Adipose tissue (tissue), 3 donors: ENCODE data around the gene FTL. TPM values are rescaled to one million over a fixed set of nuclear protein-coding genes. Genes with fewer than 3 reads are reported as not detected.

Source experiments
- H3K27ac ChIP-seq: one replicate; pipeline ENCODE4 v1.5.1; 2013; ENCODE audit warnings: low read depth, low read length
- WGBS, 3 donors: extraction: QIAGEN DNeasy Blood & Tissue Kit; methylation state at CpG; one replicate each; pipeline ENCODE4 v1.1.7; 2013; 5-methylcytosine and 5-hydroxymethylcytosine counted together
- polyA plus RNA-seq, 3 donors: library from polyadenylated mRNA; stranded (reverse); fragments of 200-250 nt; gene quantifications; one replicate each; pipeline ENCODE4 v1.2.3, GENCODE V29; 2013
- donor health status: healthy with polysubstance abuse.
- donor health status: Bipolar disorder and iron deficiency.
- donor health status: healthy.

FTL gene
- polyA plus RNA-seq, 3 donors = 1,172 to 18,296 (median 6,752) TPM

DNA sequence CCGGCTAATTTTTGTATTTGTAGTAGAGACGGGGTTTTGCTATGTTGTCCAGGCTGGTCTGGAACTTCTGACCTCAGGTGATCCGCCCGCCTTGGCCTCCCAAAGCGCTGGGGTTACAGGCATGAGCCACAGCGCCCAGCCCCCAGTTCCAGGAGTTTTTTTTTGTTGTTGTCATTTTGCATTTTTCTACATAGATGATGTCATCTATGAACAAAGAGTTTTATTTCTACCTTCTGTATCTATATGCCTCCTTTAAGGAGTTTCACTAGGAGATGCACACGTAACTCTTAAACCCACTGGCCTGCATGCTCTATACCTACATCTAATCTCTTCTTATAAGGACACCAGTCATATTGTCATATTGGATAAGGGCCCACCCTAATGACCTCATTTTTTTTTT, 26.9 kb upstream of the FTL start:
- WGBS, 3 donors = 78 to 93% (median 82%) methylated on average over 7 of the region's 7 CpGs
- no peak overlapping the region for H3K27ac ChIP-seq

DNA sequence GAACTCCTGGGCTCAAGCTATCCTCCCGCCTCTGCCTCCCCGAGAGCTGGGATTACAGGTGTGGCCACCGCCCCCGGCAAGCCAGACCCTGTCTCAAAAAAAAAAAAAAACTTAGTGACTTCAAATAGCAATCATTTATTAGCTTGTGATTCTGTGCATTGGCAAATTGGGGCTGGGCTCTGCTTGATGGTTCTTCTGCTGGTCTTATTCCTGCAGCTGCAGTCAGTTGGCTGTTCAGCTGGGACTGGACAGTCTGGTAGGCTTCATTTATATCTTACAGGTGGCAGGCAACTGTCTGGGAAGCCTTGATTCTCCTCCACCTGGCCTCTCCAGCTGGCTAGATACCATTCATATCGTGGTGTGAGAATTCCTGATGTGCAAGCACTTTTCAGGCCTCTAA, 24.2 kb upstream of the FTL start:
- 92 to 98% (median 97%) methylated on average over 5 of the region's 5 CpGs for whole genome bisulfite sequencing, 3 donors

DNA sequence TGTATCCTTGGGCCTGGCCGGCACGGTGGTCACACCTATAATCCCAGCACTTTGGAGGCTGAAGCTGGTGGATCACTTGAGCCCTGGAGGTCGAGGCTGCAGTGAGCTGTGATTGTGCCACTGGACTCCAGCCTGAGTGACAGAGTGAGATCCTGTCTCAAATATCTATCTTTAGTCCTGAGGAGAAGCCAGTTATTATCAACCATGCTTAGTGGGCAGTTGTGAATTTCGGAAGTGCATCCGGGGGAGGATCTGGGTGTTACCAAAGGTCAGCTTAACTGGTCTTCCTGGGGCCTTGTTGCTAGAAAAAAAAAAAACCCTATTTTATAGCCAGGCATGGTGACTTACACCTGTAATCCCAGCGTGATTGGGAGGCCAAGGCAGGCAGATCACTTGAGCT, 22.0 kb upstream of the FTL start:
- no peak overlapping the region for H3K27ac ChIP-seq
- 88 to 92% (median 89%) methylated on average over 6 of the region's 6 CpGs for WGBS, 3 donors

More for the DNA sequence above, 24.2 kb upstream of the FTL start:
- no peak overlapping the region for H3K27ac ChIP-seq

DNA sequence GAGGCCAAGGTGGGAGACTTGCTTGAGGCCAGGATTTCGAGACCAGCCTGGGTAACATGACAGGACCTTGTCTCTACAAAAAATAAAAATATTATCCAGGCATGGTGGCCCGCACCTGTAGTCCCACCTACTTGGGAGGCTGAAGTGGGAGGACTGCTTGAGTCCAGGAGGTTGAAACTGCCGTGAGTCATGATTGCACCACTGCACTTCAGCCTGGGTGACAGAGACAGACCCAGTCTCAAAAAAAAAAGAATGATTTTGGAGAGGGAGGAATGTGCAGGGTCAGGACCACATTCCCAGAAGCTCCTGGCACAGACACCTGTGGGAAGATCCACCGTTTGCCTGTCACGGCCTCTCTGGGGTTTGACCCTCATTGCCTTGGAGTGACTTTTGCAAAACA, 19.7 kb upstream of the FTL start:
- H3K27ac ChIP-seq = no peak overlapping the region
- WGBS, 3 donors = 87 to 94% (median 88%) methylated on average over 5 of the region's 5 CpGs

DNA sequence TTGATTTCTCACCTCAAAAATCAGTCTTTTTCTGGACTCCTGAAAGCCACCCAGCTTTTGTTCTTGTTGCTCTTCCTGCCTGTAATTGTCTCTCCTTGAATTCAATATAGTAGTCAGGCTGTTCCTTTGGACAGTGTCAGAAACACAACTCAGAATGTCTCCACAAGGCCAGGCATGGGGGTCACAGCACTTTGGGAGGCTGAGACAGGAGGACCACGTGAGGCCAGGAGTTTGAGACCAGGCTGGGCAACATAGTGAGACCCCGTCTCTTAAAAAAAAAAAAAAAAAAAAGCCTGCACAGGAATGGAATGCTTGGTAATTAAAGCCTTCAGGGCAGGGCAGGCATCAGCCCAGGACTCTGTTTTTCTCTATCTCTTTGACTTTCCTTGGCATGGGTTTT, 19.3 kb upstream of the FTL start:
- H3K27ac ChIP-seq = no peak overlapping the region
- WGBS, 3 donors = 84 to 93% (median 92%) methylated on average over 2 of the region's 2 CpGs

DNA sequence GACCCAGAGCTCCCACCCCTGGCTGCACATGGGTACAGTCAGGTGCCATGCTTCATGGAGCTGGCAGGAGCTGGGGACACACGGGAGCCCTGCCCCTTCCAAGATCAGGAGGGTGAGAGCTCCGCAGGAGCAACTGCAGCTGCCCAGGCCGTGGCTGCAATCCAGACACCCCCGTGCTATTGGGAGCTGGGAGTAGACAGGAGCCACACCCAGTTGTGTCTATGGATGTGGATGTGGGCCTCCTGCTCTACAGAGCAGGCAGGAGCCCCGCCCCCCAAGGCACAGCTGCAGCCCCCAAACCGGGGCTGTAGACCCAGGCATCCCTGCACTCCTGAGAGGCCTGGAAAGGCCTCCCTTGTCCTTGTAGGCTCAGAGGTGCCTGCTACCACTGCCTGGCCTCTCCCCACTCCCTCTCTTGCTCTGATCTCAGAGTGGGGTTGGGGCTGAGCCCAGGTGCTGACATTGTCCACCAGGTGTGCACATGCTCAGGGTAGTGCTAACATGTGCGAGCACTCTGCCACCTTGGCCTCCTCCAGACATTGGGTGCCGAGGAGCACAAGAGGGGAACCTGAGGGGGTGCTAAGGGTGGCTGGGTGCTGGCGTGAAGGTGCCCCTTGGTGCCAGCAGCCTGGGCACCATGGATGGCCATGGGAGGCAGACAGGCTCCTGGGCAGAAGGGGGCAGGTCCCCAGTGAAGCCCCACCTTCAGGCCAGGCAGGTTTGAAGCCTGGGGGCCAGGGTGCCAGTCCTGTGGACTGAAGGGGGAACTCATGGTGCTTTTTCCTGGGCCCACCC, 18.4 kb upstream of the FTL start:
- H3K27ac ChIP-seq = no peak overlapping the region
- WGBS, 3 donors = 67 to 69% (median 69%) methylated on average over 9 of the region's 9 CpGs

DNA sequence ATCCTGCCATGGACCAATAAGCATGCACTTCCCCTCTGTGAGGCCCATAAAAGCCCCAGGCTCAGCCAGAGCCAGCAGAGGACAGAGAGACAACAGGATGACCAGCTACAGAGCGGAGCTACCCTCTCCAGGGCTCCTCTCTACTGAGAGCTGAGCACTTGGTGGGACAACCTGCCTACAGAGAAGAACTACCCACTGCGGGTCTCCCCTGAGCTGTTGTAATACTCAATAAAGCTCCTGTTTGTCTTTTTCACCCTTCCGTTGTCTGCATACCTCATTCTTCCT, 17.9 kb upstream of the FTL start:
- H3K27ac ChIP-seq = no peak overlapping the region
- 97 to 100% (median 98%) methylated on average over 3 of the region's 3 CpGs for WGBS, 3 donors

DNA sequence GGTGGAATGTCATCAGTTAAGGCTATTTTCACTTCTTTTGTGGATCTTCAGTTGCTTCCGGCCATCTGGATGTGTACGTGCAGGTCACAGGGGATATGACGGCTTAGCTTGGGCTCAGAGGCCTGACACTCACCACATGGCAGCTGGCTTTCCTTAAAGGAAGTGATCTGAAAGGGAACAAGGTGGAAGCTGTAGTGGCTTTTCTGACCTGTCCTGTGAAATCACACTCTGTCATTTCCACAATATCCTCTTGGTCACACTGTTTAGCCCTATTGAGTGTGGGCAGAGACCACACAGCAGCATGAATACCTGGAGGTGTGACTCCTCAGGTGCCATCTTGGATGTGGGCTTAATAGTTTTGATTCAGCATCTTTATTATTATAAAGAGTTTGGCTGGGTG, 14.9 kb upstream of the FTL start:
- 60 to 71% (median 65%) methylated on average over 3 of the region's 3 CpGs for WGBS, 3 donors
- no peak overlapping the region for H3K27ac ChIP-seq

DNA sequence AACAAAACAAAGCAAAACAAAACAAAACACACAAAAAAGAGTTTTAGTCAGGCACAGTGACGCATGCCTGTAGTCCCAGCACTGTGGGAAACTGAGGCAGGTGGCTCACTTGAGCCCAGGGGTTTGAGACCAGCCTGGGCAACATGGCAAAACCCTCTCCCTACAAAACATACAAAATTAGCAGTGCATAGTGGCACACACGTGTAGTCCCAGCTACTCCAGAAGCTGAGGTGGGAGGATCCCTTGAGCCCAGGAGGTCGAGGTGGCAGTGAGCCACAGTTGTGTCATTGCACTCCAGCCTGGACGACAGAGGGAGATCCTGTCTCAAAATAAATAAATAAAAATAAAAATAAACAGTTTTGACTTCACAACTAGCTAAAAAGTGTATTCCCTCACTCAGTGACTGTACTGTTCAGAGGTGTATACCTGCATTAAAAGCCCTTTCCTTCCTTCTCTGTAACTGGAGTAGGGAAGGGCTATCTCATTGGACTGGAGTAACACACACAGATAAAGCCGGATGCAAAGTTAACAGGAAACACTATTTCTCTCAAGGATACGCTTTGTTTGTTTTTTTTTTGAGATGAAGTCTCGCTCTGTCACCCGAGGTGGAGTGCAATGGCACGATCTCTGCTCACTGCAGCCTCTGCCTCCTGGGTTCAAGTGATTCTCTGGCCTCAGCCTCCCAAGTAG, 14.1 kb upstream of the FTL start:
- H3K27ac ChIP-seq = no peak overlapping the region
- WGBS, 3 donors = 47 to 60% (median 53%) methylated on average over 9 of the region's 9 CpGs

DNA sequence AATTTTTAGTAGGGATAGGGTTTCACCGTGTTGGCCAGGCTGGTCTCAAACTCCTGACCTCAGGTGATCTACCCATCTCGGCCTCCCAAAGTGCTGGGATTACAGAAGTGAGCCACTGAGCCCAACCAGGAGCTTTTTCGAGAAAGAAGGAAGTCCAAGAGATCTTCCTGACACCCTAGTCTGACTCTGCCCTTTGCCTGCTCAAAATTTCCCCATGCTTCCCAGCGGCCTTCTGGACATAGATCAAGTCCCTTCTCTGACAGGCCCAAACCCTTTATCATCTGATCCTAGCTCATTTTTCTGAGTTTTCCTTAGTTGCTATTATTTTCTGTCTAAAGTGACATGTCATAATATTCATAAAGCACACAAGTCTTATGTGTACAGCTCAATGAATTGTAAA, 12.0 kb upstream of the FTL start:
- WGBS, 3 donors = 68 to 90% (median 77%) methylated on average over 4 of the region's 4 CpGs
- no peak overlapping the region for H3K27ac ChIP-seq

DNA sequence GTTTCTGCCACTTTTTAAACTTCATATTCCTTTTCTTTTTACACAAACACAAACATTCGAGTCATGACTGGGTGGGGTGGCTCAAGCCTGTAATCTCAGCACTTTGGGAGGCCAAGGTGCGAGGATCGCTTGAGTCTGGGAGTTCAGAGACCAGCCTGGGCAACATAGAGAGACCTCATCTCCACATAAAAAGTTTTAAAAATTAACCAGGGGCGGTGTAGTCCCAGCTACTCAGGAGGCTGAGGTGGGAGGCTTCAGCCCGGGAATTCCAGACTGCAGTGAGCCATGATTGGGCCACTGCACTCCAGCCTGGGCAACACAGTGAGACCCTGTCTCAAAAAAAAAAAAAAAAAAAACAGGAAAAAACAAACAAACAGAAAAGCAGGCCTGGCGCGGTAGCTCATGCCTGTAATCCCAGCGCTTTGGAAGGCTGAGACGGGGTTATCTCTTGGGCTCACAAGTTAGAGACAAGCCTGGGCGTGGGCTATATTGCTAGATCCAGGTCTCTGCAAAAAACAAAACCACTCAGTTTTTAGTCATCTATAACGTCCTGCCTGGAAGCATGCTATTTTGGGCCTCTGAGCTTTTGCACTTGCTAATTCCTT, 11.0 kb upstream of the FTL start:
- H3K27ac ChIP-seq = no peak overlapping the region
- WGBS, 3 donors = 45 to 64% (median 58%) methylated on average over 11 of the region's 11 CpGs

DNA sequence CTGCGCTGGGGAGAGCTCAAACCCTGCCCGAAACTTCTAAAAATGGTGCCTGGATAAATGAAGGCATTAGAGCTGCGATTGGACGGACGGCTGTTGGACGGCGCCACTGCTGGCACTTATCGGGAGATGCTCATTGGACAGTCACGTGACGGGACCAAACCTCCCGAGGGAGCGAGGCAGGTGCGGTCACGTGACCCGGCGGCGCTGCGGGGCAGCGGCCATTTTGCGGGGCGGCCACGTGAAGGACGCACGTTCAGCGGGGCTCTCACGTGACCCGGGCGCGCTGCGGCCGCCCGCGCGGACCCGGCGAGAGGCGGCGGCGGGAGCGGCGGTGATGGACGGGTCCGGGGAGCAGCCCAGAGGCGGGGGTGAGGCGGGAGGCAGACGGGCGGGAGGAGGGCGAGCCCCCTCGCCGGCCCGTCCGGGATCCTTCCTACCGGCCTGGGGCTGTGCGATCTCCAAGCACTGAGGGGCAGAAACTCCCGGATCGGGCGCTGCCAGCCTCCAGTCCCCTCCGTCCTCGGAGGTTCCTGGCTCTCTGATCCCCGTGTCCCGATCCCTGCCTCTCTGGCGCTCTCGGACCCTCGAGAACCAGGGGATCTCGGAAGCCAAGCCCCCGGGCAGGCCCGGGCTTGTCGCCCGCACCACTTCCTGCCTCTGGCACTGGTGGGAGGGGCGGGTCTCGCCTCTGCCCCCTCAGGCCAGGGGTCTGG, 10.4 kb upstream of the FTL start, which contains the start of gene BAX:
BAX (plus strand) TSS at position 281 of the 713 bp plus-strand sequence; CDS start at position 335, 54 bp downstream.
- no peak within 1 kb of the TSS for H3K27ac ChIP-seq
- WGBS, 3 donors = 0% methylated on average over 48 to 71 of the region's 71 CpGs

DNA sequence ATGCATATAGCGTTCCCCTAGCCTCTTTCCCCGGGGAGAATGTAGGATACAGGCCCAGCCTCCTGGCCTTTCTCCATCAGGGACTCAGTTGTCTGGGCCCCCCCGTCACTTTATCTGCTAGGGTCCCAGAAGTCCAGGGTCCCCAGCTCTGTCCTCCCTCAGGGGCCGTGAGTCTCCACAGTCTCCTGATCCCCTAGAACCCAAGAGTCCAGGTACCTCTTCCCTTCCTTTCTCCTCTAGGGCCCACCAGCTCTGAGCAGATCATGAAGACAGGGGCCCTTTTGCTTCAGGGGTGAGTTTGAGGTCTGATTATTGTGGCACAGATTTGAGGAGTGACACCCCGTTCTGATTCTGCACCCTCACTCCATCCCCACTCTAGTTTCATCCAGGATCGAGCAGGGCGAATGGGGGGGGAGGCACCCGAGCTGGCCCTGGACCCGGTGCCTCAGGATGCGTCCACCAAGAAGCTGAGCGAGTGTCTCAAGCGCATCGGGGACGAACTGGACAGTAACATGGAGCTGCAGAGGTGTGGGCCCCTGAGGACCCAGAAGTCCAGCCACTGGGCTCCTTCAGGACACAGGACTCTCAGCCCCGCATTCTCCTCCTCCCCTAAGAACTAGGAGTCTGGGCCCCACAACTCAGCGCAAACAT, 9.7 kb upstream of the FTL start:
- H3K27ac ChIP-seq = no peak overlapping the region
- 60 to 61% (median 61%) methylated on average over 16 of the region's 16 CpGs for WGBS, 3 donors

DNA sequence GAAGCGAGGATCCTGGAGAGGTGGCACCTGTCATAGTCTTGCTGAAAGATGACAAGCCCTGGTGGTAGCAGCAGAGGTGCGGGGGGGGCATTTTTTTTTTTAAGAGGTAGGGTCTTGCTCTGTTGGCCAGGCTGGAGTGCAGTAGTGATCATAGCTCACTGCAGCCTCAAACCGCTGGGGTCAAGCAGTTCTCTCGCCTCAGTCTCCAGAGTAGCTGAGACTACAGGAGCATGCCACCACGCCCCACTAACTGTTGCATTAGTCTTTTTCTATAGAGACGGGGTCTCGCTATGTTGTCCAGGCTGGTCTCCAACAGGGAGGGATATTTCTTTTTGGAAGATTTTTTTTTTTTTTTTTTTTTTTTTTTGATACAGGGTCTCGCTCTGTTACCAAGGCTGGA, 7.1 kb upstream of the FTL start:
- 95 to 97% (median 97%) methylated on average over 8 of the region's 8 CpGs for WGBS, 3 donors
- H3K27ac ChIP-seq = no peak overlapping the region

DNA sequence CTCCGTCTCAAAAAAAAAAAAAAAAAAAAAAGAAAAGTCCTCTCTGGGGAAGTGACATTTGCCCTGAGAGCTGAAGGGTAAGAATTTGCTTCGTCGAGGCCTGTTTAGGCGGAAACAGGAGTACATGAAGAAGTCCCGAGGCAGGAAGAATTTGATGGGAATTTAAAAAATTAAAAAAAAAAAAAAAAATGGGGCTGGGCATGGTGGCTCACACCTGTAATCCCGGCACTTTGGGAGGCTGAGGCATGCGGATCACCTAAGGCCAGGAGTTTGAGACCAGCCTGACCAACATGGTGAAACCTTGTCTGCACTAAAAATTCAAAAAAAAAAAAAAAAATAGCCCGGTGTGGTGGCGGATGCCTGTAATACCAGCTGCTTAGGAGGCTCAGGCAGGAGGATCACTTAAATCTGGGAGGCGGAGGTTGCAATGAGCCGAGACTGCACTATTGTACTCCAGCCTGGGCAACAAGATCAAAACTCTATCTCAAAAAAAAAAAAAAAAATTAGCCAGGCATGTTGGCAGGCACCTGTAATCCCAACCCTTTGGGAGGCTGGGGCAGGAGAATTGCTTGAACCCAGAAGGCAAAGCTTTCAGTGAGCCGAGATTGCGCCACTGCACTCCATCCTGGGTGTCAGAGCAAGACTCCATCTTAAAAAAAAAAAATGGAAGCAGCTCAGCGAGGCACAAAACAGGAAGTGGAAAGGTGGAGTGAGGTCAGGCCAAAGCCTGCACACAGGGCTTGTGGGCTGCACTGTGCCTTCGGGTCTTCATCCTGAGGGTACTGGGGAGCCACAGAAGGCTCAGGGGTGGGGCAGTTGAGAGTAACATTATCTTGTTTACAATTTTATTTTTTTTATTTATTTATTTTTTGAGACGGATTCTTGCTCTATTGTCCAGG, 5.5 kb upstream of the FTL start:
- no peak overlapping the region for H3K27ac ChIP-seq
- 71 to 86% (median 78%) methylated on average over 16 of the region's 16 CpGs for whole genome bisulfite sequencing, 3 donors

DNA sequence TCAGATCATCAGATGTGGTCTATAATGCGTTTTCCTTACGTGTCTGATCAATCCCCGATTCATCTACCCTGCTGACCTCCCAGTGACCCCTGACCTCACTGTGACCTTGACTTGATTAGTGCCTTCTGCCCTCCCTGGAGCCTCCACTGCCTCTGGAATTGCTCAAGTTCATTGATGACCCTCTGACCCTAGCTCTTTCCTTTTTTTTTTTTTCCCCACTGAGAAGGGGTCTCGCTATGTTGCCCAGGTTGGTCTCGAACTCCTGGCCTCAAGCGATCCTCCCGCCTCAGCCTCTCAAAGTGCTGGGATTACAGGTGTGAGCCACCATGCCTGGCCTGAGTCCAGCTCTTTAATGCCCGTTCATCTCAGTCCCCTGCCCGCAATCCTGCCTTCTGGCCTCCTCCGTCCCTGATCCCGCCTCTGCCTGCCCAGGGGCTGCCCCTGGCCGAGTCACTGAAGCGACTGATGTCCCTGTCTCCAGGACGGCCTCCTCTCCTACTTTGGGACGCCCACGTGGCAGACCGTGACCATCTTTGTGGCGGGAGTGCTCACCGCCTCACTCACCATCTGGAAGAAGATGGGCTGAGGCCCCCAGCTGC, 4.0 kb upstream of the FTL start:
- WGBS, 3 donors = 85 to 89% (median 88%) methylated on average over 17 to 19 of the region's 19 CpGs
- no peak overlapping the region for H3K27ac ChIP-seq

DNA sequence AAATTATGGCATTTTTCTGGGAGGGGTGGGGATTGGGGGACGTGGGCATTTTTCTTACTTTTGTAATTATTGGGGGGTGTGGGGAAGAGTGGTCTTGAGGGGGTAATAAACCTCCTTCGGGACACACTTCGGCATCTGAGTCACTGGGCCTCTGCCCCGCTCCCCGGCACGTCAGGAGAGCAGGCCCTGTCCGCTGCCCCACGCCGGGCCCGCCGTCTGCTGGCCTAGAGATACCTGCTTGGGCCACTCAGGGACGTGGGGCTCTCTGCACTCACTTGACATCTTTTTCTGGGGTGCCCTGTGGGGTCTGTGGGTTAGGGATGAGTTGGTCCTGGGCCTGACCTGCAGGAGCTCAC, 3.5 kb upstream of the FTL start:
- 83 to 89% (median 85%) methylated on average over 12 of the region's 12 CpGs for WGBS, 3 donors
- H3K27ac ChIP-seq = no peak overlapping the region
